DND-41 (cell line): Measurements from ENCODE around the gene ENGASE.

Experiments used
- CTCF ChIP-seq: IDR thresholded peaks from 2 replicates; pipeline ENCODE4 v1.5.1; 2012; ENCODE audit warnings: borderline replicate concordance, low read length, moderate library complexity, mild to moderate bottlenecking; ENCODE audit not compliant: poor library complexity, severe bottlenecking; ENCODE audit errors: extremely low read depth
- EZH2 ChIP-seq: IDR thresholded peaks from 3 replicates; pipeline ENCODE4 v1.6.1; 2012; ENCODE audit warnings: borderline replicate concordance, low read depth, mild to moderate bottlenecking, moderate library complexity, low read length, inconsistent platforms; ENCODE audit not compliant: severe bottlenecking

DNA sequence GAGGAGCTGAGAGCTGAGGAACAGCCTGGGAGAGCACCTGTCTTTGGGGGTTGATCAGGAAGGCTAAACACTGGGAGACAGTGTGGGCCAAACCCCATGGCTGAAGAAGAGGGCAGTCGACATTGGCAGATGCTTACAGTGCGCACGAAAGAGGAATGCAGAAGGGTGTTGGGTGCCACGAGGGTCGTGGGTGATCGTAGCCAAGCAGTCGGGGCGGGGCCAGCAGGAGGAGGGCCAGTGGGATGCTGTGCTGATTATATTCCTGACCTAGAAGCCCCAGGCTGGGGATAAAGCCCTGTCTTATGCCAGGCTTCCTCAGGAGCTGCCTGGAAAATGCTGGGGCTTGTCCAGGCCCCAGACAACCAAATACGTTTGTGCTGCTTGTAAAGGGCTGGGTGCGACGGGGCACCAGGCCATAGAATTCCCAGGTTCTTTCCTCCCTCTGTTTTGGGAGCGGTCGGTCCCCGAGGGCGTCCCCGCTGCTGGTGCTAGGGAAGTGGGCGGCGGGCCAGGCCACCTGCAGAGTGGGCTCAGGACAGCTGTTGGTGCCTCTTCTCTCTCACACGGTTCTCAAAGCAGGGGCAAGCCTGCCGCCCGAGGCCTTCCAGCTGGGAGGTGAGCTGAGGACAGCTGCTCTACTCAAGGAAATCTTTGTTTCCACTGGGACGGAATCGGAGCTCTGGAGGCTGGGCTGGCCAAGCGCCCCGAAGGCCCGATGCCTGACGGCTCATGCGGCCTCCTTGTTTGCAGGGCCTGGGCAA lies 40.7 kb upstream of the ENGASE start:
- no peak for TF ChIP-seq CTCF
- TF ChIP-seq EZH2, result no peak
